SU-DHL-6 (cell line): ENCODE measurements around the gene CLDN5.

Experiments
- EZH2phosphoT487 ChIP-seq: fragments of 200-600 bp; sonication (generic), shearing (Covaris generic); conservative IDR thresholded peaks from 2 replicates; pipeline ENCODE4 v1.6.1; 2018; ENCODE audit warnings: mild to moderate bottlenecking, antibody characterized with exemption, low read length, moderate library complexity, mixed read lengths
- TF ChIP-seq, protein P1 (sequence below): fragments of 200-600 bp; sonication (generic); IDR thresholded peaks from one replicate; pipeline ENCODE4 v1.5.1; 2017; ENCODE audit warnings: antibody characterized with exemption, mild to moderate bottlenecking, low read length, moderate library complexity; ENCODE audit not compliant: insufficient read depth, poor library complexity, severe bottlenecking

DNA sequence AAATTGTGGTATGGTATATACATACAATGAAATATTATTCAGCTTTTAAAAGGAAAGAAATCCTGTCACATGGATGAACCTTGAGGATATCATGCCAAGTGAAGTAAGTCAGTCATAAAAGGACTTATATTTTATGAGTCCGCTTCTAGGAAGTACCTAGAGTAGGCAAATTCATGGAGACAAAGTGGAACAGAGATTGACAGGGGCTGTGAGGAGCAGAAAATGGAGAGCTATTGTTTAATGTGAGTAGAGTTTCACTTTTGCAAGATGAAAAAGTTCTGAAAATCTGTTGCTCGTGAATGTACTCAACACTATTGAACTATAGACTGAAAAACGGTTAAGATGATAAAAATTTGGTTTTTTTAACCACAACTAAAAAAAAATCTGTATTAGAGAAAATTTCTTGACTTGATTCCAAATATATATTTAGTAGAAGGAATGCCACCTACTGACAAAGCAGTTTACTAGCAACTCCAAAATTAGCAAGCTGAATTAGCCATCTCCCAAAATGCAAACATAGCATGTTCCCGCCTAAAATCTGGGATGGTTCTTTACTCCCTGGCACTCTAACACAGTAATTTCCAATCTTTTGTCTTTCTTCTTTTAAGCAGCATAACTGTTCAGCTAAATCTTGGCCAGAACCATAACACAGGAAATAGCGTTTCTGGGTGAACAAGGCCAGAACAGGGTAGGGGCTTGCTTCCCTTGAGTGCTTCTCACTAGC lies 46.7 kb downstream of the CLDN5 start:
- TF ChIP-seq, protein P1, sequence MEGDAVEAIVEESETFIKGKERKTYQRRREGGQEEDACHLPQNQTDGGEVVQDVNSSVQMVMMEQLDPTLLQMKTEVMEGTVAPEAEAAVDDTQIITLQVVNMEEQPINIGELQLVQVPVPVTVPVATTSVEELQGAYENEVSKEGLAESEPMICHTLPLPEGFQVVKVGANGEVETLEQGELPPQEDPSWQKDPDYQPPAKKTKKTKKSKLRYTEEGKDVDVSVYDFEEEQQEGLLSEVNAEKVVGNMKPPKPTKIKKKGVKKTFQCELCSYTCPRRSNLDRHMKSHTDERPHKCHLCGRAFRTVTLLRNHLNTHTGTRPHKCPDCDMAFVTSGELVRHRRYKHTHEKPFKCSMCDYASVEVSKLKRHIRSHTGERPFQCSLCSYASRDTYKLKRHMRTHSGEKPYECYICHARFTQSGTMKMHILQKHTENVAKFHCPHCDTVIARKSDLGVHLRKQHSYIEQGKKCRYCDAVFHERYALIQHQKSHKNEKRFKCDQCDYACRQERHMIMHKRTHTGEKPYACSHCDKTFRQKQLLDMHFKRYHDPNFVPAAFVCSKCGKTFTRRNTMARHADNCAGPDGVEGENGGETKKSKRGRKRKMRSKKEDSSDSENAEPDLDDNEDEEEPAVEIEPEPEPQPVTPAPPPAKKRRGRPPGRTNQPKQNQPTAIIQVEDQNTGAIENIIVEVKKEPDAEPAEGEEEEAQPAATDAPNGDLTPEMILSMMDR: no peak
- TF ChIP-seq EZH2phosphoT487: no peak
